ENCODE results near the gene DLK2. TPM values are rescaled to one million over a fixed set of nuclear protein-coding genes. Genes with fewer than 3 reads are reported as not detected.

Gene DLK2
- total and polyA plus RNA-seq, 2 of the 13 experiments (the other 11 are each of a cell fraction or from before 2014, with no cell fraction given): 1.2 to 3.8 TPM

DNA sequence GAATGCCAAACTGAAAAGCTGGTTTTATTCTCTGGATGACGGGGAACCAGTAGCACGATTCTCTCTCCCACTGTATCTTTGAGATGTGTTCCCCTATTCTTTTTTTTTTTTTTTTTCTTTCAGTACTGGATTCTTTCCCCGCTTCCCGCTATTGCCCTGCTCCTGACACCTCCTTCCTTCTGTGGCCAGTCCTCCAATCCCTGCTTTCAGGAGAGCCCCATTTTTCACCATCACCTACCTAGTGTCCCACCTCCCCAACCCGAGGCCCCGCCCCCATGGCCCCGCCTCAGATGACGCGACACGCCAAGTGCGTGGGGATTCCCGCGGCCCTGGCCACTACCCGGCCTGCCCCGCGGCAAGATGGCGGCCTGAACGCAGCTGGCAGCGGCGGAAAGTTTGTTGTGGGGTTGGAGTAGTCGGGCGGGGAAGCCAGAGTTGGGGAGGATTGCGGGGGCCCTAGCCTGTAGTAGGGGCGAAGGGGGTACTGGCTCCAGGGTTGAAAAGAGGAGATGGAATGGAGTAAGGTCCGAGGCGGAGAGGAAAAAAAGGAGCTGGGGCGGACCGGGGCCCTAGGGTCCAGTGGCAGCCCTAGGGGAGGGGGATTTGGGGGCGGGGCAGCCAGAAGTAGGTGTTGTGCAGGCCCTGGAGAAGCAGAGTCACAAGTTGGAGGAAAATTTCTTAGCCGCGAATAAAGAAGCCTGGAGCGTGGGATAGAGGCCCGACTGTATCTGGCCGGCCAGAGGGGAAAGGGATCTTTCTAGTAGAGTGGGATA lies 22.1 kb upstream of the DLK2 start, which contains the start of gene TJAP1 (continued):
- TF ChIP-seq SNAPC2 (CRISPR knock-in tag; IDR thresholded peaks at IDR 0.05) (no peak), ZSCAN30 (CRISPR knock-in tag; IDR thresholded peaks at IDR 0.05) (no peak), ZFP36 (IDR thresholded peaks at IDR 0.05; ENCODE audit: borderline replicate concordance, low read depth, low read length, partially characterized antibody) (no peak), ZNF841 (CRISPR knock-in tag; IDR thresholded peaks at IDR 0.05; ENCODE audit: borderline replicate concordance) (no peak), ZNF333 (CRISPR knock-in tag; IDR thresholded peaks at IDR 0.05; ENCODE audit: borderline replicate concordance) (no peak), ZNF350 (CRISPR knock-in tag; IDR thresholded peaks at IDR 0.05; ENCODE audit: borderline replicate concordance, low read depth) (peak; percentile 89; the same call in 1 of the 2 replicates), GLMP (CRISPR knock-in tag; IDR thresholded peaks at IDR 0.05; ENCODE audit: borderline replicate concordance) (no peak), REXO4 (CRISPR knock-in tag; IDR thresholded peaks at IDR 0.05; ENCODE audit: borderline replicate concordance) (no peak), KAT7 (CRISPR knock-in tag; IDR thresholded peaks at IDR 0.05; ENCODE audit: borderline replicate concordance) (peak; percentile 88; the same call in 1 of the 2 replicates), E2F5 (CRISPR knock-in tag; conservative IDR thresholded peaks at IDR 0.05) (peak; percentile 82), SAP130 (CRISPR knock-in tag; IDR thresholded peaks at IDR 0.05; ENCODE audit: low read depth) (peak; percentile 92), TFAP4 (IDR thresholded peaks at IDR 0.05; ENCODE audit: borderline replicate concordance, low read depth) (peak; percentile 74; the same call in 1 of the 2 replicates), ZUFSP (CRISPR knock-in tag; IDR thresholded peaks at IDR 0.05; ENCODE audit: borderline replicate concordance) (no peak), ZBTB38 (CRISPR knock-in tag; IDR thresholded peaks at IDR 0.05) (peak; percentile 79), ZNF124 (CRISPR knock-in tag; IDR thresholded peaks at IDR 0.05) (no peak)
- TF ChIP-seq, protein P1, sequence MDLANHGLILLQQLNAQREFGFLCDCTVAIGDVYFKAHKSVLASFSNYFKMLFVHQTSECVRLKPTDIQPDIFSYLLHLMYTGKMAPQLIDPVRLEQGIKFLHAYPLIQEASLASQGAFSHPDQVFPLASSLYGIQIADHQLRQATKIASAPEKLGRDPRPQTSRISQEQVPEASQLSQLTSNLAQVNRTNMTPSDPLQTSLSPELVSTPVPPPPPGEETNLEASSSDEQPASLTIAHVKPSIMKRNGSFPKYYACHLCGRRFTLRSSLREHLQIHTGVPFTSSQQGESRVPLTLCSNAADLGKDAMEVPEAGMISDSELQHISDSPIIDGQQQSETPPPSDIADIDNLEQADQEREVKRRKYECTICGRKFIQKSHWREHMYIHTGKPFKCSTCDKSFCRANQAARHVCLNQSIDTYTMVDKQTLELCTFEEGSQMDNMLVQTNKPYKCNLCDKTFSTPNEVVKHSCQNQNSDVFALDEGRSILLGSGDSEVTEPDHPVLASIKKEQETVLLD (CRISPR knock-in tag; IDR thresholded peaks at IDR 0.05; ENCODE audit: low read depth): peak; percentile 51; the same call in 1 of the 2 replicates
- TF ChIP-seq, protein P2, sequence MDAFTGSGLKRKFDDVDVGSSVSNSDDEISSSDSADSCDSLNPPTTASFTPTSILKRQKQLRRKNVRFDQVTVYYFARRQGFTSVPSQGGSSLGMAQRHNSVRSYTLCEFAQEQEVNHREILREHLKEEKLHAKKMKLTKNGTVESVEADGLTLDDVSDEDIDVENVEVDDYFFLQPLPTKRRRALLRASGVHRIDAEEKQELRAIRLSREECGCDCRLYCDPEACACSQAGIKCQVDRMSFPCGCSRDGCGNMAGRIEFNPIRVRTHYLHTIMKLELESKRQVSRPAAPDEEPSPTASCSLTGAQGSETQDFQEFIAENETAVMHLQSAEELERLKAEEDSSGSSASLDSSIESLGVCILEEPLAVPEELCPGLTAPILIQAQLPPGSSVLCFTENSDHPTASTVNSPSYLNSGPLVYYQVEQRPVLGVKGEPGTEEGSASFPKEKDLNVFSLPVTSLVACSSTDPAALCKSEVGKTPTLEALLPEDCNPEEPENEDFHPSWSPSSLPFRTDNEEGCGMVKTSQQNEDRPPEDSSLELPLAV (CRISPR knock-in tag; conservative IDR thresholded peaks at IDR 0.05; ENCODE audit: low read depth): peak; percentile 21; the same call in 1 of the 2 replicates
